CD4-positive, alpha-beta T cell treated with Interleukin-12 subunit alpha and Interleukin-12 subunit beta, for 1 hour (primary cell): Measurements from ENCODE around the gene CDC45.
"Not testable (repeated sequence)": the region's sequence is repeated elsewhere in the genome, so short reads cannot be mapped to it uniquely, and the experiment has no call there.

Experiments used
- DNase-seq: peaks from one replicate; pipeline ENCODE4 v3.0.0-alpha.2; 2020

CDC45 gene

GRCh38 chr22:19517919-19518611, 38.3 kb downstream of the CDC45 start:
- no peak for DNase-seq

GRCh38 chr22:19518635-19519034, 38.9 kb downstream of the CDC45 start:
- DNase-seq, result no peak

- no peak for DNase-seq
Observed at GRCh38 chr22:19519041-19519926, 39.6 kb downstream of the CDC45 start.

- DNase-seq, result no peak
Observed at GRCh38 chr22:19520007-19520406, 40.3 kb downstream of the CDC45 start.

GRCh38 chr22:19520566-19521305, 41.0 kb downstream of the CDC45 start:
- no peak for DNase-seq

- no peak for DNase-seq
Observed at GRCh38 chr22:19522190-19522880, 42.6 kb downstream of the CDC45 start.

GRCh38 chr22:19522881-19523239, 43.1 kb downstream of the CDC45 start:
- DNase-seq, result no peak

GRCh38 chr22:19523240-19524169, 43.8 kb downstream of the CDC45 start:
- no peak for DNase-seq

GRCh38 chr22:19524170-19525115, 44.7 kb downstream of the CDC45 start, which contains the start of gene CLDN5:
CLDN5 (minus strand) TSS chr22:19524410; CDS start chr22:19524255, 155 bp downstream.
- DNase-seq, result no peak

GRCh38 chr22:19525116-19525660, 45.5 kb downstream of the CDC45 start:
- DNase-seq, result no peak

- no peak for DNase-seq
Observed at GRCh38 chr22:19525666-19526065, 45.9 kb downstream of the CDC45 start.

- no peak for DNase-seq
Observed at GRCh38 chr22:19526076-19526701, 46.5 kb downstream of the CDC45 start.

GRCh38 chr22:19526702-19527111, 47.0 kb downstream of the CDC45 start:
- no peak for DNase-seq

GRCh38 chr22:19527321-19527721, 47.6 kb downstream of the CDC45 start:
- no peak for DNase-seq

- no peak for DNase-seq
Observed at GRCh38 chr22:19527861-19528417, 48.2 kb downstream of the CDC45 start.

- no peak for DNase-seq
Observed at GRCh38 chr22:19529811-19530210, 50.1 kb downstream of the CDC45 start.

GRCh38 chr22:19530751-19531150, 51.0 kb downstream of the CDC45 start:
- no peak for DNase-seq

GRCh38 chr22:19531327-19531726, 51.6 kb downstream of the CDC45 start:
- DNase-seq, result not testable (repeated sequence)

- no peak for DNase-seq
Observed at GRCh38 chr22:19533049-19533626, 53.4 kb downstream of the CDC45 start.
